Kidney (tissue), 22 donors: ENCODE results near the gene HEATR3. TPM values are rescaled to one million over a fixed set of nuclear protein-coding genes. Genes with fewer than 3 reads are reported as not detected.

Experiments used
- DNase-seq, 5 donors: peaks; one replicate each; pipeline ENCODE4 v3.0.0-alpha.2; 2013 to 2020
- FAIRE-seq: peaks from 2 replicates; lab custom pipeline; 2012; peaks lifted over from hg19 to GRCh38; lab: Jason Lieb, UNC
- H3K27ac ChIP-seq, 2 donors: one replicate each; pipeline ENCODE4 v1.7.0; 2013; ENCODE audit warnings: low read depth in 2 of 2, low read length in 2 of 2, inconsistent platforms in 1 of 2
- H3K27me3 ChIP-seq: one replicate; pipeline ENCODE4 v1.7.1; 2013; ENCODE audit warnings: low read length, inconsistent platforms; ENCODE audit not compliant: control insufficient read depth, insufficient read depth
- H3K36me3 ChIP-seq, 3 donors: one replicate each; pipeline versions ENCODE4 v1.7.0 to v1.7.1; 2013; ENCODE audit warnings: low read length in 3 of 3, control low read depth in 1 of 3, inconsistent platforms in 1 of 3; ENCODE audit not compliant: insufficient read depth in 3 of 3, control insufficient read depth in 2 of 3
- H3K4me1 ChIP-seq, 3 donors: one replicate each; pipeline versions ENCODE4 v1.7.0 to v1.7.1; 2013; ENCODE audit warnings: low read length in 3 of 3, inconsistent platforms in 1 of 3, low read depth in 1 of 3; ENCODE audit not compliant: control insufficient read depth in 2 of 3, insufficient read depth in 2 of 3
- H3K4me3 ChIP-seq, 3 donors: one replicate each; pipeline versions ENCODE4 v1.7.0 to v1.8.1; 2013; ENCODE audit warnings: low read length in 3 of 3, control low read depth in 1 of 3, inconsistent platforms in 1 of 3
- H3K9ac ChIP-seq, 3 donors: one replicate each; pipeline versions ENCODE4 v1.7.0 to v1.7.1; 2013; ENCODE audit warnings: low read length in 3 of 3, control low read depth in 1 of 3, inconsistent platforms in 1 of 3
- H3K9me3 ChIP-seq, 3 donors: one replicate each; pipeline versions ENCODE4 v1.7.0 to v1.7.1; 2013; ENCODE audit warnings: low read length in 3 of 3, control low read depth in 1 of 3, inconsistent platforms in 1 of 3; ENCODE audit not compliant: control insufficient read depth in 2 of 3, insufficient read depth in 1 of 3
- CTCF ChIP-seq: IDR thresholded peaks from 3 replicates; pipeline ENCODE4 v1.5.1; 2012; ENCODE audit warnings: mild to moderate bottlenecking, moderate library complexity, borderline replicate concordance; ENCODE audit not compliant: insufficient read depth; ENCODE audit errors: extremely low read depth
- intact Hi-C: fragments of 100-400 bp; cut with DNase I; formaldehyde crosslinking; loops from one replicate; pipeline ENCODE4 v1.11.1; 2022
- long read RNA-seq, 10 donors: library from polyadenylated mRNA in 1 of 10; unstranded in 1 of 10; transcript quantifications; one replicate each; pipeline ENCODE4 v2.0.0 and lab custom pipeline, GENCODE V29; 2021 to 2026
- polyA plus RNA-seq: library from polyadenylated mRNA; stranded (reverse); fragments of 350-450 nt; fragmentation: Illumina TruSeq; extraction: RNeasy Lipid Tissue Mini Kit (QIAGEN cat#74804); gene quantifications from one replicate; pipeline ENCODE4 v1.2.3, GENCODE V29; 2014; ENCODE audit warnings: low read depth, low replicate concordance; ENCODE audit not compliant: insufficient read depth
- total RNA-seq: library from RNA; stranded (reverse); fragmentation: NEBNext Ultra II Directional; extraction: Animal tissue kit (Norgen Biotek cat#: 25700); gene quantifications from one replicate; pipeline ENCODE4 v1.2.1, GENCODE V29; 2021
- donor health status: control.
- donor health status: control.
- donor health status: control.
- donor health status: control.
- donor health status: control.
- donor health status: DM: yes; HTN: yes; CAD: no.
- donor health status: Normal renal cell carcinoma (clear cell type).

Gene HEATR3
- total RNA-seq (19.5 TPM), polyA plus RNA-seq (8.9 TPM)
- long read RNA-seq, donor 1 = 0 reads
- long read RNA-seq, donor 2, partial matches to known transcripts = 0 of 1 reads
- long read RNA-seq, donor 2, other reads (novel, unspliced or antisense) = 0 of 1 reads
- long read RNA-seq, donor 3, partial matches to known transcripts = 0 of 1 reads
- long read RNA-seq, donor 3, other reads (novel, unspliced or antisense) = 0 of 1 reads
- long read RNA-seq, donor 4, partial matches to known transcripts = 0 of 2 reads
- long read RNA-seq, donor 4, other reads (novel, unspliced or antisense) = 0 of 2 reads
- long read RNA-seq, donor 5 = 0 reads
- long read RNA-seq, donor 6 = 0 reads
- long read RNA-seq, donor 7, partial matches to known transcripts = 1 of 4 reads
- long read RNA-seq, donor 7, other reads (novel, unspliced or antisense) = 0 of 4 reads
- long read RNA-seq, donor 8, partial matches to known transcripts = 0 of 1 reads
- long read RNA-seq, donor 8, other reads (novel, unspliced or antisense) = 0 of 1 reads
- long read RNA-seq, donor 9 = 0 reads
- long read RNA-seq, donor 10 = 0 reads

GRCh38 chr16:50065624-50066481, at the start of gene HEATR3:
Gene HEATR3 (plus strand): TSS chr16:50065970. CDS start chr16:50066132, 162 bp downstream.
- no peaks in the 10 kb centered on the region for H3K9me3 ChIP-seq
- no peak for FAIRE-seq
- intact Hi-C loops = no loop called here
- no peaks in the 10 kb centered on the region for H3K27me3 ChIP-seq
- H3K9ac ChIP-seq = peak within 1 kb of the TSS; percentile 62 to 72 (median 70)
- peak within 1 kb of the TSS; percentile 88 to 93 for H3K27ac ChIP-seq
- H3K4me3 ChIP-seq = peak within 1 kb of the TSS; percentile 78 to 86 (median 82)
- H3K4me1 ChIP-seq = peaks cover 0 to 16% (median 0%) of the 10 kb centered on the region in 3 donors
- no peak for TF ChIP-seq CTCF
- peaks cover 0 to 3% (median 2%) of the 10 kb centered on the region in 3 donors for H3K36me3 ChIP-seq
- DNase-seq = peak; percentile 95 to 98 (median 97)

GRCh38 chr16:50017553-50017952, 48.2 kb upstream of the HEATR3 start:
- Histone ChIP-seq H3K9me3 (no peaks in the 10 kb centered on the region), H3K27ac (no peak overlapping the region), H3K27me3 (no peaks in the 10 kb centered on the region), H3K36me3 (no peaks in the 10 kb centered on the region), H3K4me1 (no peaks in the 10 kb centered on the region), H3K4me3 (no peak overlapping the region), H3K9ac (no peak overlapping the region)
- DNase-seq (no peak), FAIRE-seq (no peak)
- TF ChIP-seq CTCF = no peak
- intact Hi-C loops = no loop called here

GRCh38 chr16:50021544-50021943, 44.2 kb upstream of the HEATR3 start:
- no peak overlapping the region for H3K27ac ChIP-seq
- DNase-seq = peak in 2 of 5 donors; percentile 7 to 25
- no peaks in the 10 kb centered on the region for H3K9me3 ChIP-seq
- H3K27me3 ChIP-seq = no peaks in the 10 kb centered on the region
- no peak for FAIRE-seq
- H3K36me3 ChIP-seq = no peaks in the 10 kb centered on the region
- TF ChIP-seq CTCF = no peak
- H3K9ac ChIP-seq = no peak overlapping the region
- intact Hi-C loops = no loop called here
- H3K4me1 ChIP-seq = peaks cover 0 to 5% (median 3%) of the 10 kb centered on the region in 3 donors
- no peak overlapping the region for H3K4me3 ChIP-seq
